Glomerular visceral epithelial cell (primary cell): ENCODE measurements around the gene ADAM12.
"Not testable (repeated sequence)": the region's sequence is repeated elsewhere in the genome, so short reads cannot be mapped to it uniquely, and the experiment has no call there.

Source experiments
- DNase-seq: peaks from one replicate; pipeline ENCODE4 v3.0.0-alpha.2; 2016; ENCODE audit errors: extremely low spot score

ADAM12 gene

DNA sequence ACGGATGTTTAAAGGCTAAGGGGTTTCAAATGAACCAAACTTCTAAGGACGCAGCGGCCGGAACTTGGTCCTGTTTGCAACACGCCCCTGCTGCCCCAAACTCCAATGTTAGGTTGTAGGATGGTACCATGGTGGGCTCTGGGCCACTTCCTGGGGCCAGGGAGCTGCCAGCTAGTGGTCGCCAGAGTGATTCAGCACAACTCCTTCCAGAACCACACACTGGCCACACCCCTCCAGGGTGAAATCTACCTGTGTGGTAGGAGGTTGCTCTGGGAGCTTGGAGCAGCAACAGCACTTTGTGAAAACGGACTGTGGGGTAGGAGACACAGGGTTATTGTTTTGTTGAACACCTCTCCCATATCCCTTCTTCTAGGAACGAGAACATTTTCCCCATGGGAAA is 330.8 kb downstream of the ADAM12 start:
- no peak for DNase-seq

DNA sequence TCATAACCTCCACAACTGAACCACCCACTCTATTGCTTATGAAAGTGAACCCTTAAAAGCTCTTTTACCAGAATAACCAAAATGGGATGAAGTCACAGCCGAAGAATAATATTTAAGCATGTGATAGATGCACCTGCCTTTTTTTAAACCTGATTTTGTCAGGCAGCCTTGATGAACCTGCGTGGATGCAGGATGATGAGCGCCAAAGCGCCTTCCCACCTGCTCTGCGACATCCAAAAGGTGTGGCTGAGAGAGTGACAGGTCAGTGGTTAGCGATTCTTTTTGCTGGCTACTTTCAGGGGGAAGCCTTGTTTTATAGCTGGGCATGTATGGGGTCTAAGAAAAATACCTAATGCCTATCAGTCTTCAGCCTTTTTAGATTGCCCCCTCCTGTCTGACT is 334.1 kb downstream of the ADAM12 start:
- no peak for DNase-seq

DNA sequence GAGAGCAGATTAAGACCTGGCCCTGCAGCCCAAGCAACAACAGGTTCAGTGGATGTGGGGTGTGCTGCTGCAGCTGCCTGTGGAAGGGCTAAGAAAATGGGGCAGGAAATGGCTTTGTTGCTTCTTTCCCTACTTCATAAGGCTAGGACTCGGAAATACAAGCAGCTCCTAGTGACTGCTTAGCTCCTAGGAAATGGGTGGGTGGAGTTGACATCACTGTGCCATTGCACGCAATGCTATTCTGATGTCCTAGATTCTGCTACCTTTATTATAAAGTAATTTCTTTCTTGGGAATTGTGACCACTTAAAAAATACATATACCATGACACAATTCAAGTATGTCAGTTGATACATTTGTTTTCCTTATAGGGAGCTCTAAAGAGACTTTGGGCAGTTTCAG is 336.1 kb downstream of the ADAM12 start:
- no peak for DNase-seq

DNA sequence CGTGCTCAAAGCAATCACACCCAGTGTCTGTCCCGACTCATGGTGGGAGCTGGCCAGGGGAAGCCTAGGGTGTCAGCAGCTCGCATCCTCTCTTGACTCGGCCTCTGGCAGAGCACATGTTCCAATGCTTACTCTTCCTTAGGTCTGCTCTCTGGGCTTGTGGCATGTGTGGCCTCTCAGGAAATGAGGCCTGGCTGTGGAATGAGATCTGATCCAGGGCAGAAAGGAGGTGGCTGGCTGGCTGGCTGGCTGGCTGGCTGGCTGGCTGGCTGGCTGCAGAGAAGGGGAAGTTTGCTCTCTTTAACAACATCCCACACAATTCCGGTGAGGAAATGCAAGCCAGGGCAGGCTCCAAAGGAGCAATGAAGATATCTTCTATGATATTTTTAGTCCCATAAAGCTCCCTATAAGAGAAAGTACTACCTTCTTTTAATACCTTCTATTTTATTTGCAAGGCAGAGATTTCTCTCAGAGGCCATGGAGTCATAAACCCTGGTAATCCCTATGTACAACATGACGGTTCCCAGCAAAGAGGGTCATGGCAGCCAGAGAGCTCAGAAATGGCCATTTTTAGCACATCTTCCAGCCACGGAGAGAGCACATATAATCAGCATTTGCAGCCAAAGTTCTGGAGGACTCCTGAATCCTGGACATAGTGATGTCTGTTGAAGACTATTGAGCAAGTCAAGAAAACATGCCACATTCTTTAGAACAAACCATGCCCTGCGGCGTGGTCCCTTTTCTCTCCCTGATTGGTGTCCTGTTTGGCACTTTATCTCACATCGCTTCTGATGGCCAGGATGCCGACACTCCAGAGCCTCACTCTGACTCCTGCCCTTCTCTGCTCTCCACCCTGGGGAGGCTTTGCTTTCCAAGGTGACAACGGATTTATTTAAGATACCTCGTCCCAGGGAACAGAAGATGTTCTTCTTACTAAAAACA is 338.2 kb downstream of the ADAM12 start:
- peak; percentile 47 for DNase-seq

DNA sequence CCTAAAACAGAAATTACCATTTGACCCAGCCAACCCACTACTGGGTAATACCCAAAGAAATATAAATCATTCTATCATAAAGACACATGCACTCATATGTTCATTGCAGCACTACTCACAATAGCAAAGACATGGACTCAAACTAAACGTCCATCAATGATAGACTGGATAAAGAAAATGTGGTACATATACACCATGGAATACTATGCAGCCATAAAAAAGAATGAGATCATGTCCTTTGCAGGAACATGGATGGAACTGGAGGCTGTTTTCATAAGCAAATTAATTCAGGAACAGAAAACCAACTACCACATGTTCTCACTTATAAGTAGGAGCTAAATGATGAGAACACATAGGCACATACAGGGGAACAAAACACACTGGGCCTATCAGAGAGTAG is 340.5 kb downstream of the ADAM12 start:
- DNase-seq = not testable (repeated sequence)

DNA sequence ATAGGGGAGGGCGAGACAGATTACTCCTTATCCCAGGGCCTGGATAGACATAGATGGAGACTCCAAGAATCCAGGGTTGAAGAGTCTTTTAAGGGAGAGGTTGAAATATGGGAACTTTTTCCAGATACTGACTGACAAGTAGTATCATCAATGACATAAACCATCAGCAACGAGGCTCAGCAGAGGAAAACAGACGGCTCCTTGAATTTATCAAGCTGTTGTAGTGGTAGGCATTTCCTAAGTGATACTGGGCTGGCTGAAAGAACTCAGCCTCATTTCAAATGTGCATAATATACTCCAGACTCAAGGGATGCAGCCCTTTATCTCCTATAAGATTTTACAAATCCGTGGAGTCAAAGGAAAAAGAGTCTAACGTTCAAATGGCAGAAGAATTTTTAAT is 341.4 kb downstream of the ADAM12 start:
- DNase-seq = no peak

DNA sequence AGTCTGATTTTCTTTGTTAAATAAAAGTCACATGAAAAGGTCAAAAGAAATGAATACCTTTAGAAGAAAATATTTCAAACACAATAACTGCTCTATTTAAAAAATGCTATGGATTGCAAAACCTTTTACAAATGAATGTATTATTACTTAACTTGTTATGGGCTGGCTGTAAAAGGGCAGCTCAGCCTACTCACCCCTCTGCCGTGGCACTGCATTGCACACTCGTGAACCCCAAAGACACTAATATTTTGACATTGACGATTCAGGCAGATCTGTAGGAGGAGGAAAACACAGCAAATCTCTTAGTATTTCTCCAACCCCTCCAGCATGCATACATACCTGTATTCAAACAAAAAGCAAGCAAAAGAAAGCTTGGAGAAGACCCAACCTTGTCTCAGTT is 342.4 kb downstream of the ADAM12 start:
- DNase-seq = no peak

DNA sequence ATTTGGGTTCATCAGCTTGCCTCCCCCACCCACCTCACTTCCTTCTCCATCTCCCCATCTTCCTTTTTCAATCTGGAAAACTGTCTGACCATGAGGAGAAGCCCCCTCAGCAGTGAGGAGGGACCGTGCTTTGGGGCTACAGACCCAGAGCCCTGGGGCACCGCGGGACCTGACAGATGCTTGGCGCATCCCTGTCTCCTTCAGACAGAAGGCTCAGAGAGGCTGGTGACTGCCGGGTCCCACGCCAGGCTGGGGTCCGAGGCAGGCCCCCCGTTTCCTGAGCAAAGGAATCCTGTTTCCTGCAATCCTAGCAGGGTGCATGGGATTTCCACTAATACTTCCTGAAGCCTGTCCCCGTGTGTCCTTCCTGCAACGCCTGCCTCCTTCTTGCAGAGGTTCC is 344.9 kb downstream of the ADAM12 start:
- no peak for DNase-seq

DNA sequence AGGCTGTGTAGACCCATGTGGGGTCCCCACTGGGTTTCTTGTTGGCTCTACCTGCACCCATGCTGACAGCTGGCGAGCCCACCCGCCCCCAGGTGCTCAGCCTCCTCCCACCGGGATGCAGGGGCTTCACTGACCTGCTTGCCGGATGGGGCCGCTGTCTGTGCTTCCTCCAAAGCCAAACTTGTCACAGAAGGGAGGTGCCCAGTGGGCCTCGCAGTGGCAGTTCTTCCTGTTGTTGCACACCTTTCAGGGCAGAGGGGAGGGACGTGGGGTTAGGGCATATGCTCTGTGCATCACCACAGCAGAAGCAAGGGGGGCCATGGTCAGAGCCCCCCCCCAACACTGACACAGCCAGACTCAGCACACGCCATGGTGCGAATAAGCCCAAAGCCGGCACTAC is 345.4 kb downstream of the ADAM12 start:
- DNase-seq = no peak

DNA sequence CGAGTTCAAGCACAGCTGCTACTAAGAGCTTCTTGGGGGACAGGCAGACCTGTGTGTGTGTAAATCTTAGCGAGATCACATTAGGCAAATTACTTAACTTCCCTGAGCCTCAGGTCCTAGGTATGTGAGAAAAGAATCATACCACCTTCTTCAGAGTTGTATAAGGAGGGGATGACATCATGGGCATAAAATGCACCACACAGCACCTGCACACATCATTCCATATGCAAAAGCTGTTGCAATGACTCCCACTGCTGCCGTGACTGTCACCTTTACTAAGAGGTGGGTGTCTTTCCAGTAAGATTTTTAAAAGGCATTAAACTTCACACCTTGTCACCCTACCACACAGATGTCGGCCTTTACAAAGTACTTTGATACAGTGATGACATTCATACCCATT is 345.9 kb downstream of the ADAM12 start:
- DNase-seq = peak; percentile 72

DNA sequence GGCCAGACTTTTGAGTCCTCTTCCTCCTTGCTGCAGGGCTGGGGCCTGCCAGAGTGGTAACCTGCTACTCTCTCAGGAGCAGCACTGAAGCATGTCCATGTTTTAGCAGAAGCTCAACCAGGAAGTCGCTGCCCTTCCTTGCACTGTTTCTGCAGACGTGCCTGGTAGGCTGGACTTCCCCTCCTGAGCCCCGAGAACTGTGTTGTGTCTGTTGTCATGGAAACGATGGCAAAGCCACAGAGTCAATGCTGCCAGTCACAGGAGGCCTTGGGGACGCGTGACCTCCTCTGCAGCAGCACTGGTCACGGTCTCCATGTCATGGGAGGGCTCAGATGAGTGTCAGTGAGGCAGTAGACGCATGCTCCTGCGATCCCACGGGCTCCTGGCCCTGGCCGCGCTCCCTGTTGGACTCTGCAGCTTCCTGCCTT is 346.5 kb downstream of the ADAM12 start:
- peak; percentile 99 for DNase-seq

DNA sequence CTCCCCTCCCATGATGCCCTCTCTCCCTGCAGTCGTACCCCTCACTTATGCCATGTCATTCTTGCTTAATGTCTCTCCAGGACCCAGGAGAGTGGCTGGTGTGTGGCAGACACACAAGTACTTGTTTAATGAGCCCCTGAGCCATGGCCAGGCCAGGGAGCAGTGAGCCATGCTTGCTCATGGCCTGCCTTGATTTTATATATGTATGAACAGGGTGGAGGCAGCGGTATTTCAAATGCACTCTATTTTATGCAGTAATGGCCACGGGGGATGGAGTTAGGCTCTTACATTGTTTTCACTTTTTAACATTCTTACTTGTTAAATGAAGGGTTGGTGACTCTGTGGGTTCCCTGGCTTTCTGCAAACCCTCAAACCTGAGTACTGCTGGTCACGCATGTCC is 347.2 kb downstream of the ADAM12 start:
- no peak for DNase-seq

DNA sequence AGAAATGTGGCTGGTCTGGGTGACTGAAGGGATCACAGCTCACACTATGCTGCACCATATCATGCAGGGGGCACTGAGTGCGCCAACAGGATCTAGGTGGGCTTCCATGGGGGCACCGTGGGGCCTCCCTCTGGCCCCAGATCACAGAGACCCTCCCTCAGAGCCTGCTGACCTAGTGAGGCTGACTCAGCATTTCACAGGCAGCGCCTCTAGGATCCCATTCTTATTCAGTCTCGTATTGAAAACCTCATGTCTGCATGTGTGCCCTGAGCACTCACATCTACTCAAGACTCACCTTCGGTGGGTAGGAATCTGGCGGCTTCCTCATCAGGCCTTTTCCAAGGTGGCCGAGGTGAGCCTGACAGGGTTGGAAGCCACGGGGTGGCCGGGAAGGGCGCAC is 350.3 kb downstream of the ADAM12 start:
- no peak for DNase-seq

DNA sequence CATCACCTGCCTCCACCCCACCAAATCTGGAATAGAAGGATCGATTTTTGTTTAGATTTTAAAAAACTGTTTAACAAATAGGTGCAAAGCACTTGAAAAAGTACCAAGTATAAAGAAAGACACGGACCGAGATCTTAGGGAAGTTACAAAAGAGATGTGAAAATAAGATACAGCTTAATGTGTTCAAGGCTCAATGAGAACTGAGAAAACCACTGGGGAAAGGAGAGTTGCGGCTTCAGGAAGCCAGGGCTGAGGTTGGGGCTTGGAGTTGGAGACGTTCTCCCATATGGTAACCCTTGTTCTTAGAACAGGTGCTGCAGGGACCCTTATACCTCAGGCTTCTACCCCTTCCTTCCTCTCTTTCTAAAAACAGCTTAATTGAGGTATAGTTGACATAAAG is 351.8 kb downstream of the ADAM12 start:
- no peak for DNase-seq

DNA sequence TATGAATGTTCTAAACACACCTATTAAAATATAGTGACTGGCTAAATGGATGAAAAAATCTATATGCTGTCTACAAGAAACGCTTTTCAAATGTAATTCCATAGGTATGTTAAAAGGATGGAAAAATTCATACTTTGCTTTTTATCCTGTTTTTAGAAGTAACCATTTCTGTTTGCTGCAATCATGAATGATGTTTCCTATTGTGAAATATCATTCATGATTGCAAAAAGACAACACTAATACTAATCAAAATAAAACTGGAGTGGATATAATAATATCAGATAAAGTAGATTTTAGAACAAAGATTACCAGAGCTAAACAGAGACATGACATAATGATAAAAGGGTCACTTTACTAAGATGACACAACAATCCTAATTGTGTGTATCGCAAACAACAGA is 353.7 kb downstream of the ADAM12 start:
- no peak for DNase-seq

DNA sequence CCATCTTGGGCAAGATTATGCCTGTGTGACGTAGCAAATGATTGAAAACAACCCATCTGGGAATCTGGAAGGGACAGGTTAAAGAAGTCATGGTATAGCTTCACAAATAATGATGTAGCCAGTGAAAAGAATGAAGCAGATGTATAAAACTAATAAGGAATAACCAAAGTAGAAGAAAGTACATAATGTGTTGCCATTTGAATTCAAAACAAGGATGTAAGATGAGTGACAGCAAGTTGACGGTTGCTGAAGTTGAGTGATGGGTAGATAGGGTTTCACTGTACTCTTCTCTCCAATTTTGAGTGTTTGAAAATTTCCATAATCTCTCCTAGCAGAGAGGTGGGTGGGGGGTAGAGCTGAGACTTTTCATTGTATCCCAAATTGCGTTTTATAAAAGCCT is 358.3 kb downstream of the ADAM12 start:
- no peak for DNase-seq

DNA sequence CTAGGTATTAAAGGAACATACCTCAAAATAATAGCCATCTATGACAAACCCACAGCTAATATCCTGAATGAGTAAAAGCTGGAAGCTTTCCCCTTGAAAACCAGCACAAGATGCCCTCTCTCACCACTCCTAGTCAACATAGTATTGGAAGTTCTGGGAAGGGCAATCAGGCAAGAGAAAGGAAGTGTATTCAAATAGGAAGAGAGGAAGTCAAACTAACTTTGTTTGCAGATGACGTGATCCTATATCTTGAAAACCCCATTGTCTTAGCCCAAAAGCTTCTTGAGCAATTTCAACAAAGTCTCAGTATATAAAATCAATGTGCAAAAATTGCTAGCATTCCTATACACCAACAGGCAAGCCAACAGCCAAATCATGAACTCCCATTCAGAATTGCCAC is 360.6 kb downstream of the ADAM12 start:
- no peak for DNase-seq

DNA sequence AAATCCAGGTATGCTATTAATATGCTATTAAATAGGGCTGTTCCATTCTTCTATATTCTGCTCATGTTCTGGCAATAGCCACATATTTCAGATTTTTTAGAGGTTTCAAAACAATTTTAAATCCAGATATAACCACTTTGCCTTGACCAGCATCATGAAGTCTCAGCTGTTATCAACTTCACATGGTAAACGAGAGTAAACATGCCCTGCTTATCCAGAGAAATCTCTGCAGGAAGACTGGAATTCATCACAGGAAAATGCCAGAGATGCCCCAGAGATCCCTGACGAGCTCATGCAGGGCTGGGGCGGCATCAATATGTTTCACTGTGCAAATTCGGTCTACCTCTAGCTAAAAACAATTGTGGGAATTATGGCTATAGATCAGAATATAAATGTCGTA is 365.4 kb downstream of the ADAM12 start:
- no peak for DNase-seq

DNA sequence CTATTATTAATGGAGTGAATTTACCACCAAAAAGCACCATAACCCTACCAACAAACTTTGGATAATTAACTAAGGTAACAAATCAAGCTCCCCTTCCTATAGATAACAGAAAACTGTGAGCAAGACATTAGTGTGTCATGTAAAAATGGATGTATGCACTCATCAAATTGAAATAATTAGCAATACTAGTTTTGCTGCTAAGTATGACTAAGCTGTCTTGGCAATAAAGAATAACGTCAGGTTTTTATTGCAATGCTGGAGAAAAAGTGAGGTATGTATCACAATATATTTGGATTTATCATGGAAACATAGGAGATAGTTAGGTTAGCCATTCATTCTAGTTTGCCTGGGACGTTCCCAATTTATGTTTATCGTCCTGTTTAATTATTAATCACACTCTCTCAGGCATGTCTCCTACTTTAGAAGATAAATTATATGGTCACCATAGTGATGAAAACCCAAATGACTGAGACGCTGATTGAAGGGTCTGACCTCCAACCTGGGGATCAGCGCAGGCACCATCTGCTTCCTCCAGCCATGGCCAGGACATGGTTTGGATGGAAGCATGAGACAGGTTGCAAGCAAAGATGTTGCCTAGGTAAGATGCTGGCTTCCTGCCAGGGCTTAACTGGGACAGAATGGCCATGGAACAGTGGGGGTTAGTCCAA is 366.3 kb downstream of the ADAM12 start:
- DNase-seq = peak; percentile 65

DNA sequence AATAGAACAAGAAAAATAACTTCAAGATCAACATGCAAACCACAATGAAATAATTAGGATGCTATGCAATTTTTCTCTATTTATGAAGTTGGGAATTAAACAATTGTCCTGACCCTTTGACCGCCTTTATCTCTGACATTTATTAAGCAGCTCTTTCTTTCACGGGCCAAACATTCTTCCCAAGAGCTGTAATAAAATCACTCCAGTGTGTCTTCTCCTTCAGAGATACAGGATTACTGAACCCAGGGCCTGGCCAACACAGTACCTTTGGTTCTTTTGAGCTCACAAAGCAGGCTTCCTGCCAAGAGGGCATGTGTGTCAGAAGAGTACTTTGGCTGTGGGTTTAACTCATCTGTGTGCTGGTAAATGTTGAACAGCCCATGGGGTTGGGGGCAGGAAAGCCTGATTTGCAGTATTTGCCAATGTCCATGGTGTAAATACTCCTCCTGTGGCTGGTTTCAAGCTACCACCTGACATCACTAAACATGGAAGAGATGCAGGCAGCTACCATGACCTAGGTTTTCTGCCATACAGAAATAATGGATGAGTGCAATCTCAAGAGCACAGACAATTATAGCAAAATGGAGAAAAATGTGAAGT is 370.2 kb downstream of the ADAM12 start:
- peak; percentile 93 for DNase-seq

DNA sequence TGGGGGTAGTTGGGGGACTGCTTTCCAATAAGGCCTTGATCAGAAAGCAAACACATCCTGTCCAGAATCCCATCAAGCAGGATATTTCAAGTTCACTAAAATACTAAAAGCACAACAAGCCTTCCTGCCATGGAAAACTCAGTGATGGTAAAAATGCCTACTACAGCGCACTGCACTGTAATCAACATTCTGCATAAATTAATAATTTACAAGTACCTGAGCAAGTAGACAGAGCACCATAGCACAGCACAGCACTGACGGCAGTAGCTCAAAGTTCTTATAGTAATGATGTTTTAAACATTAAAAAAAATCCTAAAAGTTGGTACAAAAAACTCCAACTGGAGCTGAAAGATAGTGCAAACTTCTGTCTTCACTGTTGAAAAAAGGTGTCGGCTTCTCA is 371.4 kb downstream of the ADAM12 start:
- no peak for DNase-seq

DNA sequence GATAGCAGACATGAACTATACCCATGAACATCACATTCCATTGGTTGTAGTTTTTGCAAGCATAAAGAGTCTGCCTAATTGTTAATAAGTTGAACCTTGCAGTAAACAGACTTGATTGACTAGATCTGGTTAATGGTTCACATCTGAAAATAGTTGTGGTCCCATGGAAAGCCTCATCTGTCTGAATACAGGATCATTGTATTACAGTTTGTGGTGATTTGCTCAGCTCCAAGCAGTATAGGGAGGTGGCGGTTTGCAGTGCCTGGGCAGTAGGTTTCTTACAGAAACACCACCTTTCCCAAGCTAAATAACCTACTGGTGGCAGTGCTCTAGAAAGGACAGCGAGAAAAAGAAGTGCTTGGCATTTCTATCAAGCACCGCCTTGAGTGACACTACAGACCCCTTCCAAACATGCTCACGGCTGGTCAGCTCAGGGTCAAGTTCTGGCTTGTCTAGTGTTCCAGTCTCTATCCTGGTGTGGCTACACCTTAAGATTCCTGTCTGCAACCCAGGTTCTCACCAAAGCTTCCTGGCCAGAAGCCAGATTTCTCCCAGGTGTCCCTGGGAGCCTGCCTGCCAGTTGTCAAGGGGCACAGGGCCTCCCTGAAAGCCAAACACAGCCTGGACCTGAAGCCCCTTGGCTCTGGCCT is 372.0 kb downstream of the ADAM12 start:
- DNase-seq = peak; percentile 60
